PC-9 (cell line): ENCODE results near the gene FAM234A. TPM values are rescaled to one million over a fixed set of nuclear protein-coding genes. Genes with fewer than 3 reads are reported as not detected.
A peak's percentile ranks its signal among the peaks of the same experiment; 100 is the strongest.
"Not testable (repeated sequence)": the region's sequence is repeated elsewhere in the genome, so short reads cannot be mapped to it uniquely, and the experiment has no call there.

Experiments used
- BruUV-seq: library from RNA; stranded (reverse); fragments of 400-500 nt; replicated peaks from 2 replicates; lab custom pipeline; 2021; lab: Mats Ljungman, UMichigan
- CTCF ChIA-PET: fragments of 300-600 bp; sonication (Branson Sonifier 250); formaldehyde crosslinking; loops from one replicate; lab custom pipeline; 2022; ENCODE audit warnings: antibody characterized with exemption; lab: Charles Lee
- POLR2A ChIA-PET: fragments of 300-600 bp; sonication (Branson Sonifier 250); formaldehyde crosslinking; loops from one replicate; lab custom pipeline; 2022; ENCODE audit warnings: antibody characterized with exemption; ENCODE audit not compliant: unreplicated experiment; lab: Charles Lee
- DNase-seq, 2 experiments: peaks; one replicate each; pipeline versions ENCODE4 v3.0.0 to v3.0.0-alpha.2; 2015 to 2022; ENCODE audit warnings: mixed read lengths in 1 of 2
- H2AFZ ChIP-seq: fragments of 200-600 bp; sonication (generic); 2 replicates; pipeline ENCODE4 v1.8.1; 2017; ENCODE audit warnings: antibody characterized with exemption
- H3F3A ChIP-seq: fragments of 200-600 bp; sonication (generic); 2 replicates; pipeline ENCODE4 v1.8.1; 2017; ENCODE audit warnings: antibody characterized with exemption, mild to moderate bottlenecking, low read depth; ENCODE audit not compliant: insufficient read depth
- H3K27ac ChIP-seq: fragments of 200-600 bp; sonication (generic); 2 replicates; pipeline ENCODE4 v1.6.1; 2016; ENCODE audit warnings: mixed run types
- H3K27me3 ChIP-seq: fragments of 200-600 bp; sonication (generic); 2 replicates; pipeline ENCODE4 v1.6.1; 2016; ENCODE audit warnings: low read depth, mixed run types; ENCODE audit not compliant: insufficient read depth
- H3K36me3 ChIP-seq: fragments of 200-600 bp; sonication (generic); 2 replicates; pipeline ENCODE4 v1.6.1; 2016; ENCODE audit warnings: low read depth, mixed run types
- H3K4me1 ChIP-seq: fragments of 200-600 bp; sonication (generic); replicated peaks from 2 replicates; pipeline ENCODE4 v1.6.1; 2016; ENCODE audit warnings: mixed run types; ENCODE audit not compliant: insufficient read depth
- H3K4me2 ChIP-seq: fragments of 200-600 bp; sonication (generic); 2 replicates; pipeline ENCODE4 v1.6.1; 2017; ENCODE audit warnings: mixed run types
- H3K4me3 ChIP-seq: fragments of 200-600 bp; sonication (generic); 2 replicates; pipeline ENCODE4 v1.6.1; 2016; ENCODE audit warnings: mixed run types
- H3K79me2 ChIP-seq: fragments of 200-600 bp; sonication (generic); 2 replicates; pipeline ENCODE4 v1.6.1; 2017; ENCODE audit warnings: low read depth, mixed run types
- H3K9me2 ChIP-seq: fragments of 200-600 bp; sonication (generic); 2 replicates; pipeline ENCODE4 v1.8.1; 2017; ENCODE audit warnings: mild to moderate bottlenecking; ENCODE audit not compliant: insufficient read depth
- H3K9me3 ChIP-seq: fragments of 200-600 bp; sonication (generic); 2 replicates; pipeline ENCODE4 v1.8.1; 2016; ENCODE audit warnings: low read depth; ENCODE audit not compliant: insufficient read depth
- H4K20me1 ChIP-seq: fragments of 200-600 bp; sonication (generic); 2 replicates; pipeline ENCODE4 v1.8.1; 2017; ENCODE audit not compliant: insufficient read depth
- EZH2 ChIP-seq: fragments of 200-600 bp; sonication (generic); IDR thresholded peaks from 2 replicates; pipeline ENCODE4 v1.8.0; 2017; ENCODE audit warnings: antibody characterized with exemption, low read depth
- intact Hi-C: fragments of 100-400 bp; cut with micrococcal nuclease; formaldehyde crosslinking; loops from one replicate; pipeline ENCODE4 v1.10.0; 2022; ENCODE audit not compliant: unreplicated experiment
- total RNA-seq: library from RNA; stranded (reverse); gene quantifications from 2 replicates; pipeline ENCODE4 v1.2.3, GENCODE V29; 2021
- TF ChIP-seq, protein P1 (sequence below): fragments of 200-600 bp; sonication (generic); conservative IDR thresholded peaks from 2 replicates; pipeline ENCODE4 v1.6.1; 2017; ENCODE audit warnings: mixed run types, antibody characterized with exemption, mild to moderate bottlenecking, moderate library complexity

The FAM234A gene
- total RNA-seq, 1 experiment from 2014 or later: 131 TPM

- H3F3A ChIP-seq: peaks cover 15% of the 10 kb centered on the region
- no peak overlapping the region for H3K4me2 ChIP-seq
- H4K20me1 ChIP-seq: peaks cover 9% of the 10 kb centered on the region
- H3K9me2 ChIP-seq: no peaks in the 10 kb centered on the region
- H3K4me1 ChIP-seq: no peaks in the 10 kb centered on the region
- CTCF ChIA-PET: no interaction called here
- DNase-seq: no peak
- no peak overlapping the region for H2AFZ ChIP-seq
- H3K36me3 ChIP-seq: peaks cover 34% of the 10 kb centered on the region
- H3K4me3 ChIP-seq: no peak overlapping the region
- H3K9me3 ChIP-seq: no peaks in the 10 kb centered on the region
- H3K79me2 ChIP-seq: no peaks in the 10 kb centered on the region
- BruUV-seq: no TSS peak
- POLR2A ChIA-PET: no interaction called here
- TF ChIP-seq, protein P1, sequence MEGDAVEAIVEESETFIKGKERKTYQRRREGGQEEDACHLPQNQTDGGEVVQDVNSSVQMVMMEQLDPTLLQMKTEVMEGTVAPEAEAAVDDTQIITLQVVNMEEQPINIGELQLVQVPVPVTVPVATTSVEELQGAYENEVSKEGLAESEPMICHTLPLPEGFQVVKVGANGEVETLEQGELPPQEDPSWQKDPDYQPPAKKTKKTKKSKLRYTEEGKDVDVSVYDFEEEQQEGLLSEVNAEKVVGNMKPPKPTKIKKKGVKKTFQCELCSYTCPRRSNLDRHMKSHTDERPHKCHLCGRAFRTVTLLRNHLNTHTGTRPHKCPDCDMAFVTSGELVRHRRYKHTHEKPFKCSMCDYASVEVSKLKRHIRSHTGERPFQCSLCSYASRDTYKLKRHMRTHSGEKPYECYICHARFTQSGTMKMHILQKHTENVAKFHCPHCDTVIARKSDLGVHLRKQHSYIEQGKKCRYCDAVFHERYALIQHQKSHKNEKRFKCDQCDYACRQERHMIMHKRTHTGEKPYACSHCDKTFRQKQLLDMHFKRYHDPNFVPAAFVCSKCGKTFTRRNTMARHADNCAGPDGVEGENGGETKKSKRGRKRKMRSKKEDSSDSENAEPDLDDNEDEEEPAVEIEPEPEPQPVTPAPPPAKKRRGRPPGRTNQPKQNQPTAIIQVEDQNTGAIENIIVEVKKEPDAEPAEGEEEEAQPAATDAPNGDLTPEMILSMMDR: no peak
- H3K27ac ChIP-seq: no peak overlapping the region
- intact Hi-C loops: no loop called here
- no peaks in the 10 kb centered on the region for H3K27me3 ChIP-seq
These were observed 40.1 kb upstream of the FAM234A start for GRCh38 chr16:194516-194915.

DNA sequence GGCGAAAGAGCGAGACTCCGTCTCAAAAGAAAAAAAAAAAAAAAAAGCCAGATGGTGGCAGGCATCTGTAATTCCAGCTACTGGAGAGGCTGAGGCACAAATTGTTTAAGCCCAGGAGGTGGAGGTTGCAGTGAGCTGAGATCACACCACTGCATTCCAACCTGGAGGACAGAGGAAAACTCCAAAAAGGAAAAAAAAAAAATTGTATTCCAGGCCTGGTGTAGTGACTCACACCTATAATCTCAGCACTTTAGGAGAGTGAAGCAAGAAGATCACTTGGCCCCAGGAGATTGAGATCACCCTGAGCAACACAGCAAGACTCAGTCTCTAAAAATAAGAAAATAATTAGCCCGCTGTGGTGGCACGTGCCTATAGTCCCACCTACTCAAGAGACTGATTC, 34.2 kb upstream of the FAM234A start:
- Histone ChIP-seq H3K27me3 (no peaks in the 10 kb centered on the region), H3K36me3 (peaks cover 31% of the 10 kb centered on the region), H3K79me2 (no peaks in the 10 kb centered on the region), H3K4me1 (no peaks in the 10 kb centered on the region), H3K27ac (0 out of 2 replicates have a peak overlapping the region, but pooled peaks have one; percentile 23), H2AFZ (no peak overlapping the region), H3F3A (peaks cover 12% of the 10 kb centered on the region), H3K9me2 (no peaks in the 10 kb centered on the region), H4K20me1 (peaks cover 10% of the 10 kb centered on the region), H3K4me3 (no peak overlapping the region), H3K9me3 (no peaks in the 10 kb centered on the region), H3K4me2 (no peak overlapping the region)
- TF ChIP-seq, protein P1: no peak
- TF ChIP-seq EZH2: no peak
- BruUV-seq: no TSS peak
- DNase-seq: no peak
- intact Hi-C loops: no loop called here
- ChIA-PET POLR2A (interaction anchor here (0.7 kb wide), 1 partner anchor 200 kb away, joined by 4 read pairs; no protein-coding TSS in a partner anchor), CTCF (interaction anchor here (0.7 kb wide), 1 partner anchor 41 kb away, joined by 3 read pairs; no protein-coding TSS in a partner anchor)

- Histone ChIP-seq H2AFZ (no peak overlapping the region), H3K27me3 (no peaks in the 10 kb centered on the region), H3K79me2 (no peaks in the 10 kb centered on the region), H3K9me3 (no peaks in the 10 kb centered on the region), H3K27ac (no peak overlapping the region), H3K36me3 (peaks cover 34% of the 10 kb centered on the region), H3K4me1 (no peaks in the 10 kb centered on the region), H4K20me1 (peaks cover 15% of the 10 kb centered on the region; the same call in 1 of the 2 replicates), H3K9me2 (no peaks in the 10 kb centered on the region), H3K4me2 (no peak overlapping the region), H3F3A (peaks cover 7% of the 10 kb centered on the region), H3K4me3 (no peak overlapping the region)
- intact Hi-C loops: no loop called here
- CTCF ChIA-PET: no interaction called here
- no peak for DNase-seq
- TF ChIP-seq EZH2: no peak
- TF ChIP-seq, protein P1: no peak
- no TSS peak for BruUV-seq
- POLR2A ChIA-PET: no interaction called here
These were observed 31.4 kb upstream of the FAM234A start for GRCh38 chr16:203246-203645.

- POLR2A ChIA-PET: interaction anchor here (0.7 kb wide), 1 partner anchor 103 kb away, joined by 6 read pairs; no protein-coding TSS in a partner anchor
- BruUV-seq, H3K4me2 ChIP-seq, H2AFZ ChIP-seq, H3K27me3 ChIP-seq, H3K27ac ChIP-seq, H3F3A ChIP-seq, H3K9me3 ChIP-seq, H3K79me2 ChIP-seq, H3K9me2 ChIP-seq, DNase-seq, H3K4me3 ChIP-seq, CTCF ChIA-PET, H3K4me1 ChIP-seq, intact Hi-C loops: not testable (repeated sequence)
- Histone ChIP-seq H4K20me1 (peaks cover 20% of the 10 kb centered on the region; the same call in 1 of the 2 replicates), H3K36me3 (peaks cover 32% of the 10 kb centered on the region)
These were observed 30.6 kb upstream of the FAM234A start for GRCh38 chr16:204046-204445.

- DNase-seq, H3K27me3 ChIP-seq, H3K4me1 ChIP-seq, H3K9me3 ChIP-seq, H3F3A ChIP-seq, H3K4me3 ChIP-seq, intact Hi-C loops, H2AFZ ChIP-seq, H3K27ac ChIP-seq, H3K9me2 ChIP-seq, POLR2A ChIA-PET, H3K4me2 ChIP-seq, CTCF ChIA-PET, BruUV-seq: not testable (repeated sequence)
- peaks cover 58% of the 10 kb centered on the region for H4K20me1 ChIP-seq
- 0 out of 2 replicates have a peak, but pooled peaks cover 22% of the 10 kb centered on the region for H3K79me2 ChIP-seq
- H3K36me3 ChIP-seq: peaks cover 33% of the 10 kb centered on the region
These were observed 25.3 kb upstream of the FAM234A start for GRCh38 chr16:209359-209758.
